Raji (cell line): Measurements from ENCODE around the gene TPSD1.
"Not testable (repeated sequence)": the region's sequence is repeated elsewhere in the genome, so short reads cannot be mapped to it uniquely, and the experiment has no call there.

ENCODE experiments used
- POLR2A ChIP-seq: IDR thresholded peaks from 2 replicates; pipeline ENCODE4 v1.6.1; 2011; ENCODE audit warnings: low read depth, low read length, control low read depth; ENCODE audit not compliant: insufficient read depth

Gene TPSD1

DNA sequence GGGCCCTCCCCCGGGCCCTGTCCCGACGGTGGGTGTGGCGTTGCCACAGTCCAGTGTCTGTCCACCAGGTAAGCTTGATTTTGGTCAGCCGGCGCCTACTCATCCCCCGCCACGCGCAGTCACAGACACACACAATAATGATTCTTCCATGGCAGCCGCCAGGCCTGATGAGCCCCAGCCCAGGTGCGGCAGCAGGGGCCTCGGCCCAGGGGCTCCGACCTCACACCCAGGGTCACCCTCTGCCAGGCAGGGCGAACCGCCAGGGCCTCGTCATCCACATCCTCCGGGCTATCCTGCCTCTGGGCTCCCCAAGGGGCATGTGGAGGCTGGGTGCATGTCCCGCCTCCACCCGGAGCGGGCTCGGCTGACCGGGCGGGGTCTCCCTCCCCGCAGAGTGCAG, 38.3 kb upstream of the TPSD1 start:
- TF ChIP-seq POLR2A, result no peak

DNA sequence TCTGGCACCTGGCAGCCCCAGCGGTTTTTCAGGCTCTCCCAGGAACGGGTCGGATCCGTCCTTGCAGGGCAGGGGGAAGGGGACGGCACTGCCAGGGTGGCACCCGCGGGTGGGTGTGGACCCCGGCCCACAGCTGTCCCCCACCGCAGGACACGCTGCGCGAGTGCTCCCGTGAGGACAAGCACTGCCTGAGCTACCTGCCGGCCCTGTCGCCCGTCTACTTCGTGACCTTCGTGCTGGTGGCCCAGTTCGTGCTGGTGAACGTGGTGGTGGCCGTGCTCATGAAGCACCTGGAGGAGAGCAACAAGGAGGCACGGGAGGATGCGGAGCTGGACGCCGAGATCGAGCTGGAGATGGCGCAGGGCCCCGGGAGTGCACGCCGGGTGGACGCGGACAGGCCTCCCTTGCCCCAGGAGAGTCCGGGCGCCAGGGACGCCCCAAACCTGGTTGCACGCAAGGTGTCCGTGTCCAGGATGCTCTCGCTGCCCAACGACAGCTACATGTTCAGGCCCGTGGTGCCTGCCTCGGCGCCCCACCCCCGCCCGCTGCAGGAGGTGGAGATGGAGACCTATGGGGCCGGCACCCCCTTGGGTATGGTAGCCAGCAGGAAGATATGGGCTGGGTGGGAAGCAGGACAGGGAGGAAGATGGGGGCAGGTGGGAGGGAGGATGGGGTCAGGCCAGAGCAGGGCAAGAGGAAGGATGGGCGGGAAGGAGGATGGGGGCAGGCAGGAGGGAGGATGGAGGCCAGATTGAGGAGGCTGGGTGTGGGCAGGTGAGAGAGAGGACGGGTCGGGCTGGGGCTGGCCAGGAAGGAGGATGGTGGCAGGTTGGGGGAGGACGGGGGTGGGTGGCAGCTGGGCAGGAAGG, 37.6 kb upstream of the TPSD1 start:
- no peak for TF ChIP-seq POLR2A

DNA sequence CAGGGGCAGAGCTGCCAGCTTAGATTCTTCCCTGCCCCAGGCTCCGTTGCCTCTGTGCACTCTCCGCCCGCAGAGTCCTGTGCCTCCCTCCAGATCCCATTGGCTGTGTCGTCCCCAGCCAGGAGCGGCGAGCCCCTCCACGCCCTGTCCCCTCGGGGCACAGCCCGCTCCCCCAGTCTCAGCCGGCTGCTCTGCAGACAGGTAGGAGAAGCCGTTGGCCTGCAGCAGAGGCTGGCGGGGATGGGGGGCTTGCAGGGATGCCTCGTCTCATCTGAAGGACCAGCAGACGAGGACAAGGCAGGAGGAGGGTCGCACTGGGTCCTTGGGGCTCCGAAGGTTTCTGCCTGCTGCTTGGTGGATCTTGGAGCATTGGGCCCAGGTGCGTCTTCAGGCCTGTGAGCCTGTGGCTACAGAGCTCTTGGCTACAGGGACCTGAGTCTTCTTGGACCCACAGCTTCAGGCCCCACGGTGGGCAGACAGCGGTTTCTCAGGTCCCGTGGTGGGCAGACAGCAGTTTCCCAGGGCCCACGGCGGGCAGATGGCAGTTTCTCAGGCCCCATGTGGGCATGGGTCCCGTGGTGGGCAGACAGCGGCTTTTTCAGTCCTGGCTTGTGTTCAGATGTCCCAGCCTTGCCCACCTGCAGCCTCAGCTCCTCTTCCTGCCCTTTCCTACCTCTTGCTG, 36.8 kb upstream of the TPSD1 start:
- no peak for TF ChIP-seq POLR2A

DNA sequence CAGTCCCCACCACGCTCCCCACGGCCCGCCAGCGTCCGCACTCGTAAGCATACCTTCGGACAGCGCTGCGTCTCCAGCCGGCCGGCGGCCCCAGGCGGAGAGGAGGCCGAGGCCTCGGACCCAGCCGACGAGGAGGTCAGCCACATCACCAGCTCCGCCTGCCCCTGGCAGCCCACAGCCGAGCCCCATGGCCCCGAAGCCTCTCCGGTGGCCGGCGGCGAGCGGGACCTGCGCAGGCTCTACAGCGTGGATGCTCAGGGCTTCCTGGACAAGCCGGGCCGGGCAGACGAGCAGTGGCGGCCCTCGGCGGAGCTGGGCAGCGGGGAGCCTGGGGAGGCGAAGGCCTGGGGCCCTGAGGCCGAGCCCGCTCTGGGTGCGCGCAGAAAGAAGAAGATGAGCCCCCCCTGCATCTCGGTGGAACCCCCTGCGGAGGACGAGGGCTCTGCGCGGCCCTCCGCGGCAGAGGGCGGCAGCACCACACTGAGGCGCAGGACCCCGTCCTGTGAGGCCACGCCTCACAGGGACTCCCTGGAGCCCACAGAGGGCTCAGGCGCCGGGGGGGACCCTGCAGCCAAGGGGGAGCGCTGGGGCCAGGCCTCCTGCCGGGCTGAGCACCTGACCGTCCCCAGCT, 35.7 kb upstream of the TPSD1 start:
- no peak for TF ChIP-seq POLR2A

DNA sequence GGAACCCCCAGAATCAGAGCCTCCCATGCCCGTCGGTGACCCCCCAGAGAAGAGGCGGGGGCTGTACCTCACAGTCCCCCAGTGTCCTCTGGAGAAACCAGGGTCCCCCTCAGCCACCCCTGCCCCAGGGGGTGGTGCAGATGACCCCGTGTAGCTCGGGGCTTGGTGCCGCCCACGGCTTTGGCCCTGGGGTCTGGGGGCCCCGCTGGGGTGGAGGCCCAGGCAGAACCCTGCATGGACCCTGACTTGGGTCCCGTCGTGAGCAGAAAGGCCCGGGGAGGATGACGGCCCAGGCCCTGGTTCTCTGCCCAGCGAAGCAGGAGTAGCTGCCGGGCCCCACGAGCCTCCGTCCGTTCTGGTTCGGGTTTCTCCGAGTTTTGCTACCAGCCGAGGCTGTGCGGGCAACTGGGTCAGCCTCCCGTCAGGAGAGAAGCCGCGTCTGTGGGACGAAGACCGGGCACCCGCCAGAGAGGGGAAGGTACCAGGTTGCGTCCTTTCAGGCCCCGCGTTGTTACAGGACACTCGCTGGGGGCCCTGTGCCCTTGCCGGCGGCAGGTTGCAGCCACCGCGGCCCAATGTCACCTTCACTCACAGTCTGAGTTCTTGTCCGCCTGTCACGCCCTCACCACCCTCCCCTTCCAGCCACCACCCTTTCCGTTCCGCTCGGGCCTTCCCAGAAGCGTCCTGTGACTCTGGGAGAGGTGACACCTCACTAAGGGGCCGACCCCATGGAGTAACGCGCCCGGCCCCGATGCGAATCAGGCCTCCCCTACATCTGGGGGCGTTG, 34.8 kb upstream of the TPSD1 start:
- no peak for TF ChIP-seq POLR2A

DNA sequence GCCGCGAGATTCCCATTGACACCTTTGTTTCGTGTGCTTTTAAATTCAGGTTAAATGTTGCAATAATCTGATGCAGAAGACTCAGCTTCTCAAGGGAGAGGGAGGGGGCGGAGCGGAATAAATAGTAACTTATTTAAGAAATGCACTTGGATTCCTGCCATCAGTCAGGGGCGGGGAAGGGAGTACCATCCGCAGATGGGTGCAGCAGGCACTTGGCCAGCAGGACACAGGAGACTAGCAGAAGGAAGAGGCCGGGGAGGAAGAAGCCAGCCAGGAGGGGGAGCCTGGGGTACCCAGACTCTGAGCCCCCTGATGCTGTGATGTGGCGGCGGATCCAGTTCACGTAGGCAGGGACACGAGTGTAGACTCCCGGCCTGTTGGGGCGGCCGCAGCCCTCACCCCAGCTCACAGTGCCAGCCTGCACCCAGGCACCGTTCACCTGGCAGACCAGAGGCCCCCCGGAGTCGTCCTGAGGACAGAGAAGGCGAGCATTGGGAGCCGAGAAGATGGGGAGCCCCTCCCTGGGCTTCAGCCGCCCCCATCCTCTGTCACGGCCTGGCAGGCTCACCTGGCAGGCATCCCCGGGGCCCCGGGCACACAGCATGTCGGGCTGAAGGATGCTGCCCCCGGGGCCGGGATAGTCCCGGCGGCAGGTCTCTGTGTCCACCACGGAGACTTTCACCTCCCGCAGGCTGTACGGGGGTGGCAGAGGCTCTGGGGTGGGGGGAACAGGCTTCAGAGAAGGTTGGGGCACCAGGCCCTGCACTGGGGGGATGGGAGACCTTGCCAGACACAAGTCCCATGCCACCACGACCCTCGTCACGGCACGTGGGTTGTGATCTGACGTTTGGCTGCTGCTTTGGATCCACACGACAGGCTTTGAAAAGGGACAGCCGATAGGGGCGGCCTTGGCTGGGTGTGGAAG, 34.0 kb upstream of the TPSD1 start:
- no peak for TF ChIP-seq POLR2A

DNA sequence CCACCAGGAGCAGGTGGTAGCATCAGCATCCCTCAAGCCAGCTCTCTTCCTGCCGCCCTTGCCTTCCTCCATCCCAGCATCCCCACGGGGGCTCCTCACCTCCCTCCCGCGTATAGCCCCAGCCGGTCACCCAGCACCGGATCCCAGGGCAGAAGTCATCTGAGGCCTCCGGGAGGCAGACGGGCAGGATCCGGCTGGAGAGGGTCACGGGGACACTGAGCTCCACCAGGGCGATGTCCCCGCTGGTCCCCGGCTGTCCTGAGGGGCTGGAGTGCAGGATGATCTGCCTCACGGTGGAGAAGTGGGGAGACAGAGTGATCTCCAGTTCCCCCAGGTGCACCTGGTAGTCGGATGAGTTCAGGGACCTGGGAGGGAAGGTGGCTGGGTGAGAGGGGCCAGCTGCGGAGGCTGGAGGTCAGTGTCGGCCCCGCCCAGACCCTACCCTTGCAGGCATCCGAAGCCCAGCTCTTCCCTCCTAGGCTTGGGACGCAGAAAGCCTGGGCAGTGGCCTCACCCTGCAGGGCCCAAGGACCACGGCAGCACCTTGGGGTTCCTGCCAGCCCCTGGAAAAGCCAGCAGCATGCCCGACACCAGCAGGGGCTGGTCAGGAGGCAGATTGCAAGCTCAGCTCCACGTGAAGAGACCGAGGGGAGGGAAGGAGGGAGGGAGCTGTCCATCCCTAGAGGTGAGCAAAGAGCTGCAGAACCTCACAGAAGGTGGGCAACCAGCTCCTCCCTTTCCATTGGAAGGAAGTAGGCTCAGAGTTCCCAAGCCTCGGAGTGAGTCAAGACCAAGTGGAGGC, 33.1 kb upstream of the TPSD1 start:
- TF ChIP-seq POLR2A, result no peak

DNA sequence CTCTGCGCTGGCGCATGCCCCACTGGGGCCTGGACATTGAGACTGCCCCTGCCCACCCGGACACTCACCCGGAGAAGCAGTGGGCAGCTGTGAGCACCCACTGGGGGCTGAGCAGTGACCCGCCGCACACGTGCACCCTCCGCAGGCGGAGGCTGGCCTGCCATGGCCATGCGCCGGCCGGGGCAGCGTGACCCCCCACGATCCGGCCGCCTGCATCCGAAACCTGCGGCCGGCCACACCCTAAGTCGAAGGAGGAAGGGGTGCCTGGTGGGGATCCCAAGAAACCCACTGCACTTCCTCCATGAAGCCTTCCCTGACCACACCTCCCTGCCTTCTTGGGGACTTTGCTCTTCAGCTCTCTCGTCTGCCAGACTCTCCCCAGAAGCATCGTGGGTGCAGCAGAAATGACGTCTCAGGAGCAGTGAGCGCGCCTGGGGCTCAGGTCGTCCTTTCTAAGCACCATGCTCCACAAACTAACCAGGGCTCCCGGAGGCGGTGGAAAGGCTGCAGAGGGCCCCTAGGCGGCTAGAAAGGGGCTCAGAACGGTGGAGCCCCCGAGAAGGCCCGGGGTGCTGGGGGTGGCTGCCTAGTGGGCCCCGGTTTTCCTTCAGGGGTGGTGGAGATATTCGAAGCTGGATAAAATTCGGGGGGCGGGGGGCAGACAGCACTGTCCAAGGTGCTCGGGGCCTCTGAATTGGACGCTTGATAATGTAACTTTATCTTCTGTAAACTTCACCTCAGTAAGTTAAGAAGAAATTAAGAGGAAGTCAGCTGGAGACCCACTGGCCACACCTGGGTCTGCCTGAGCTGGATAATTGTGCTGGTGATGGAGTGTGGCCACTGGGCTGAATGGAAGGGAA, 32.3 kb upstream of the TPSD1 start:
- no peak for TF ChIP-seq POLR2A

DNA sequence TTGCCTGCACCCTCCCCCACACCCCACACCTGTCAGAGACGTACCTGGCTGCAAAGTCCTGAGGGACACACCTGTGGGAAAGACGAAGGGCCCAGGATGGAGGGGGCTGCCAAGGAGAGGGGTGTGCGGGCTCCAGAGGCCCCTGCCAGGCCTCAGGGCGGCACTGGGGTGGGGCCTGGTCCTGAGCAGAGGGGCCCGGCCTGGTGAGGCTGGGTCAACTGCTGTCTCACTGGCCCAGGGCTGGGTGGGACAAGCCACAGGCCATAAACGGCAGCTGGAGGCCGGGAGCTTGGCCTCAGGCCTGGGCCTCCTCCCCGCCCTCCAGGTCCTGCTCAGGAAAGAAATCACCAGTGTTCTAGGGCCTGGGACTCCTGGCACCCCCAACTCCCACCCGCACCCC, 31.3 kb upstream of the TPSD1 start:
- TF ChIP-seq POLR2A, result no peak

DNA sequence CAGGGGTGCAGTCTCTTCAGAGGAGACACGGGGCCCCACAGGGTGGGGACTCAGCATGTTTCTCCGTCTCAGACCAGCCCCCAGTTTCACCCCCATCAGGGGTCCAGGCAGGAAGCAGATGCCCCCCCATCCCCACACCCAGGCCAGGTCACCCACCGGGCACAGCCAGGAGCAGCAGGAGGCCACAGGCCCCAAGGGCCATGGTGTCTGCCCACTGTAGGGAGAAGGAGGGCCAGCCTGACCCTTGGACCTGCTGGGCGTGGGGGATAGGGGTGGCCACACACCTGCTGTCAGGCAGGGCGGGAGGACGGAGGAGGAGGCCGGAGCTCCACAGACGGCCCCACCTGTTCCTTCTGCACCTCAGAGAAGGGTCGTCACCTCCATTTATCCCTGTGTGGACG, 30.8 kb upstream of the TPSD1 start, which contains the start of gene TPSG1:
TSS of gene TPSG1 (minus strand) at position 218 of the 401 bp plus-strand sequence. CDS start at position 202, 16 bp downstream.
- TF ChIP-seq POLR2A, result no peak

DNA sequence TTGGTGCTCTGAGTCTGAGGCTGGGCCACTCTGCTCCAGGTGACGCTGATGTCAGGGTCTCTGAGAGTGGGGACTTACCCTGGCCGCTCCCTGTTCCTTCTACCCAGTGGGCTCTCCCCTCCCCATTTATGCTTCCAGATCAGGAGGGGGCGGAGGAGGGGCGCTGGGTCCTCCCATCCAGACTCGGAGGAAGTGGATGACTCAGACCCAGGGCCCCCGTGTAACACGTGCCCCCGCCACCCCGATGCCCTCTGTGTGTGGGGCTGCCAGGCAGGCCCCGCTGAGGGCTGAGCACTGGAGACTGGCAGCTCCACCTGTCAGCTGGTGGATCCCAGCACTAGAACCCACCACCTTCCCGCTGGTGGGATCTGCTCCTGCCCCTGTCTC, 25.8 kb upstream of the TPSD1 start, which contains the start of gene TPSB2:
TSS of gene TPSB2 (minus strand) at position 101 of the 387 bp plus-strand sequence. CDS start 233 bp downstream, outside the sequence.
- TF ChIP-seq POLR2A, result not testable (repeated sequence)

DNA sequence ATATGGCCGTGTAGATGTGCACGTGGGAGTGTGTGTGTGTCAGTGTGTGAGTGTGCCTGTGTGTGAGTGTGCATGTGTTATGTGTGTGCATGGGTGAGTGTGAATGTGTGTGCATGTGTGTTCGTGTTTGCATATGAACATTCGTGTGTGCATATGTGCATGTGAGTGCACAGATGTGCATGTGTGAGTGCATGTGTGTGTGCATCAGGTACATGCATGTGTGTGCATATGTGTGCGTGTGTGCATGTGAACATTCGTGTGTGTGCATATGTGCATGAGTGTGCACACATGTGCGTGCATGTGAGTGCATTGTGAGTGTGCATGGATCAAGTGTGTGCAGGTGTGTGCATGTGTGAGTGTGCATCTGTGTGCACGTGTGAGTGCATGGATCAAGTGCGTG, 17.9 kb upstream of the TPSD1 start:
- TF ChIP-seq POLR2A, result no peak
